ENCODE measurements around the gene NFYA.

DNA sequence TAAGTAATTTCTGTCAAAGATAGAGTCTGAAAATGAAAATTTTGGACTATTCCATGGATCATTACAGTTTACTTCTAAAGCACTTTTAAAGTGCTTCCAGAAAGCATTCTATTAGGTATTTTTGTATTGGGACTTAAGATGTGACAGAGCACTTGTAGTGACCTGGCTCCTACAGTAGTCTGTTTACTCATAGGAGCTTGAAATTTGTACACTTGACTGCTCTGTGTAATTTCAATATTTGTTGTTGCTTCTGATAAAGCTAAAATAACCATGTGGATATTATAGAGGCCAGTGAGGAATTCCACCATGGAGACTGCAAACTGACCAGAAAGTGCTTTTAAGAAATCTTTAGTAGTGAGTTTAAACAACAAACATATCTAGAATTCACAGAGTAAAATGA lies 10.3 kb downstream of the NFYA start:
- TF ChIP-seq FOXK2 (conservative IDR thresholded peaks at IDR 0.05 in 1 of 2, IDR thresholded peaks at IDR 0.05 in 1 of 2; ENCODE audit: low read depth in 2 of 2) (no peak), BCOR (IDR thresholded peaks at IDR 0.05) (no peak), POLR2A (conservative IDR thresholded peaks at IDR 0.05) (no peak), NR3C1 (CRISPR knock-in tag; IDR thresholded peaks at IDR 0.05) (no peak), ZBTB7A (IDR thresholded peaks at IDR 0.05; ENCODE audit: borderline replicate concordance, control insufficient read depth, low read depth, low read length) (no peak), RBBP5 (IDR thresholded peaks at IDR 0.05; ENCODE audit: borderline replicate concordance, insufficient read depth, low read length, poor library complexity, severe bottlenecking) (no peak), ZNF589 (CRISPR knock-in tag; IDR thresholded peaks at IDR 0.05; ENCODE audit: low read depth) (no peak), CTCF (IDR thresholded peaks at IDR 0.05 in 2 of 3, conservative IDR thresholded peaks at IDR 0.05 in 1 of 3; ENCODE audit: insufficient read depth in 2 of 3, low read depth in 1 of 3, low read length in 3 of 3) (no peak)

Data from K562 (cell line).